Panc1 (cell line): ENCODE data around the gene AGRN.

Experiments used
- POLR2AphosphoS5 ChIP-seq: IDR thresholded peaks from 2 replicates; pipeline ENCODE4 v1.6.1; 2012; ENCODE audit warnings: mild to moderate bottlenecking, low read depth, low read length, moderate library complexity
- TCF7L2 ChIP-seq: IDR thresholded peaks from 2 replicates; pipeline ENCODE4 v1.6.1; 2011; ENCODE audit warnings: mild to moderate bottlenecking, low read depth, low read length, inconsistent platforms
- TF ChIP-seq, protein P1 (sequence below): fragments of 450-650 bp; IDR thresholded peaks from 2 replicates; pipeline ENCODE4 v1.5.1; 2017; ENCODE audit warnings: mild to moderate bottlenecking
- TF ChIP-seq, protein P2 (sequence below), 2 experiments: IDR thresholded peaks; 2 replicates each; pipeline ENCODE4 v1.6.1; 2011 to 2012; ENCODE audit warnings: low read depth in 2 of 2, control low read depth in 1 of 2, low read length in 1 of 2, mild to moderate bottlenecking in 1 of 2, moderate library complexity in 1 of 2; ENCODE audit not compliant: insufficient read depth in 1 of 2

DNA sequence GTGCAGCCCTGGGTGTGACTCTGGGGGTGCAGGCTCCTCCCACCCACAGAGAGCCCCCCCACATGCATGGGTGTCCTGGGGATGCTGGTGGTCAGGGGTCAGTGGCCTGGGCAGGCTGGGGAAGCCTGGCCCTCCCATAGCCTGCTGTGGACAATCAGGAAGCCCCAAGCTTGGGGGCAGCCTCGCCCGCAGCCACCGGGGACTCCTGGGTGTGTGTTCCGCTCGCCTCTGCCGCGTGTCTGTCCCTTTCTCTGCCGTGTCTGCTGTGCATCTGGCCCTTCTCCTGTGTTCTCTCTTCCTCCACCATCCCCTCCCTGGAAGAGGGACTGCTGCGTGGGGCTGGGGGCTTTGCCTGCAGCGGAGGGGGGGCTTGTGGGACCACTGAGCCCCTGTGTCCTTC, 22.9 kb downstream of the AGRN start:
- TF ChIP-seq, protein P1, sequence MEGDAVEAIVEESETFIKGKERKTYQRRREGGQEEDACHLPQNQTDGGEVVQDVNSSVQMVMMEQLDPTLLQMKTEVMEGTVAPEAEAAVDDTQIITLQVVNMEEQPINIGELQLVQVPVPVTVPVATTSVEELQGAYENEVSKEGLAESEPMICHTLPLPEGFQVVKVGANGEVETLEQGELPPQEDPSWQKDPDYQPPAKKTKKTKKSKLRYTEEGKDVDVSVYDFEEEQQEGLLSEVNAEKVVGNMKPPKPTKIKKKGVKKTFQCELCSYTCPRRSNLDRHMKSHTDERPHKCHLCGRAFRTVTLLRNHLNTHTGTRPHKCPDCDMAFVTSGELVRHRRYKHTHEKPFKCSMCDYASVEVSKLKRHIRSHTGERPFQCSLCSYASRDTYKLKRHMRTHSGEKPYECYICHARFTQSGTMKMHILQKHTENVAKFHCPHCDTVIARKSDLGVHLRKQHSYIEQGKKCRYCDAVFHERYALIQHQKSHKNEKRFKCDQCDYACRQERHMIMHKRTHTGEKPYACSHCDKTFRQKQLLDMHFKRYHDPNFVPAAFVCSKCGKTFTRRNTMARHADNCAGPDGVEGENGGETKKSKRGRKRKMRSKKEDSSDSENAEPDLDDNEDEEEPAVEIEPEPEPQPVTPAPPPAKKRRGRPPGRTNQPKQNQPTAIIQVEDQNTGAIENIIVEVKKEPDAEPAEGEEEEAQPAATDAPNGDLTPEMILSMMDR, result no peak
- TF ChIP-seq POLR2AphosphoS5 (no peak), TCF7L2 (no peak)
- TF ChIP-seq, protein P2, sequence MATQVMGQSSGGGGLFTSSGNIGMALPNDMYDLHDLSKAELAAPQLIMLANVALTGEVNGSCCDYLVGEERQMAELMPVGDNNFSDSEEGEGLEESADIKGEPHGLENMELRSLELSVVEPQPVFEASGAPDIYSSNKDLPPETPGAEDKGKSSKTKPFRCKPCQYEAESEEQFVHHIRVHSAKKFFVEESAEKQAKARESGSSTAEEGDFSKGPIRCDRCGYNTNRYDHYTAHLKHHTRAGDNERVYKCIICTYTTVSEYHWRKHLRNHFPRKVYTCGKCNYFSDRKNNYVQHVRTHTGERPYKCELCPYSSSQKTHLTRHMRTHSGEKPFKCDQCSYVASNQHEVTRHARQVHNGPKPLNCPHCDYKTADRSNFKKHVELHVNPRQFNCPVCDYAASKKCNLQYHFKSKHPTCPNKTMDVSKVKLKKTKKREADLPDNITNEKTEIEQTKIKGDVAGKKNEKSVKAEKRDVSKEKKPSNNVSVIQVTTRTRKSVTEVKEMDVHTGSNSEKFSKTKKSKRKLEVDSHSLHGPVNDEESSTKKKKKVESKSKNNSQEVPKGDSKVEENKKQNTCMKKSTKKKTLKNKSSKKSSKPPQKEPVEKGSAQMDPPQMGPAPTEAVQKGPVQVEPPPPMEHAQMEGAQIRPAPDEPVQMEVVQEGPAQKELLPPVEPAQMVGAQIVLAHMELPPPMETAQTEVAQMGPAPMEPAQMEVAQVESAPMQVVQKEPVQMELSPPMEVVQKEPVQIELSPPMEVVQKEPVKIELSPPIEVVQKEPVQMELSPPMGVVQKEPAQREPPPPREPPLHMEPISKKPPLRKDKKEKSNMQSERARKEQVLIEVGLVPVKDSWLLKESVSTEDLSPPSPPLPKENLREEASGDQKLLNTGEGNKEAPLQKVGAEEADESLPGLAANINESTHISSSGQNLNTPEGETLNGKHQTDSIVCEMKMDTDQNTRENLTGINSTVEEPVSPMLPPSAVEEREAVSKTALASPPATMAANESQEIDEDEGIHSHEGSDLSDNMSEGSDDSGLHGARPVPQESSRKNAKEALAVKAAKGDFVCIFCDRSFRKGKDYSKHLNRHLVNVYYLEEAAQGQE (IDR thresholded peaks at IDR 0.05; ENCODE audit: insufficient read depth in 1 of 2, low read depth in 2 of 2, low read length in 1 of 2), result no peak
